ENCODE measurements around the gene ENOX2.
"Not testable (repeated sequence)": the region's sequence is repeated elsewhere in the genome, so short reads cannot be mapped to it uniquely, and the experiment has no call there.

The ENOX2 gene

GRCh38 chrX:130754353-130754752 lies 148.7 kb downstream of the ENOX2 start:
- DNase-seq (ENCODE audit: low read depth), result no peak

- no peak for DNase-seq (ENCODE audit: low read depth)
Observed at GRCh38 chrX:130746709-130747342, 156.2 kb downstream of the ENOX2 start.

DNA sequence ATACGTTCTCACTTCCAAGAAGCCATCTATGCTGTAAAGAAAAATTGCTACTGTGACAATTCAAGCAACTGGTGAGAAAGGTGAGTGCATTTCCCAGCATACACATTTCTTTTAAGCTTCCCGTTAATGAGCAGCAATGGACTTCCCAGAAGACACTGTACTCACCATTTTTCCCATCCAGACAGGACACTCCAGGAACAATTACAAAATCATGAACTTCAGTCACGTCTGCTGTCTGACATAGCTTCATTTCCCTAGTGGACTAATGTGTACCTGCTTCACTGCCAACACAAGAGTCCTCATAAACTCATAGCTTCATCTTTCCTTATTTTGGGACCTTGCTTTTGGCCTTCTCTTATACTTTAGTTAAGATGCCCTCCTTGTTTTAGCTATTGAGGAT lies 156.9 kb downstream of the ENOX2 start:
- no peak for DNase-seq (ENCODE audit: low read depth)

DNA sequence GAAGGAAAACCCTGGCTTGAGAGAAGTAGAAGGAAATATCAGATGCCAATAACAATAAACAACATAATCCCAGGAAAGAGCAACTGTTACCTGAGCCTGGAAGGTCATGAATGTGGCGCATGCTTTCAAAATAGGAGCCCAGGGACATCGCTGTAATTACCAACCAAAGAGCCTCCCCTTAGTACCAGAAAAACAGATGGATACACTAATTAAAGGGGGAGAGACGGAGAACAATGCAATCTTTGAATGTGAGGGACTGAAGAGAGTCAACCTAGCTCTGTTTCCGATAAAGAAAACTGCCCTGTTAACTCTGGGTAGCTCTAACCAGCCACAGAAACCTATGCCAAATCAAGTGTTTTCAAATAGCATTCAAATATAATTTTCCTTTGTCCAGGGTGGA lies 161.4 kb downstream of the ENOX2 start:
- no peak for DNase-seq (ENCODE audit: low read depth)

DNA sequence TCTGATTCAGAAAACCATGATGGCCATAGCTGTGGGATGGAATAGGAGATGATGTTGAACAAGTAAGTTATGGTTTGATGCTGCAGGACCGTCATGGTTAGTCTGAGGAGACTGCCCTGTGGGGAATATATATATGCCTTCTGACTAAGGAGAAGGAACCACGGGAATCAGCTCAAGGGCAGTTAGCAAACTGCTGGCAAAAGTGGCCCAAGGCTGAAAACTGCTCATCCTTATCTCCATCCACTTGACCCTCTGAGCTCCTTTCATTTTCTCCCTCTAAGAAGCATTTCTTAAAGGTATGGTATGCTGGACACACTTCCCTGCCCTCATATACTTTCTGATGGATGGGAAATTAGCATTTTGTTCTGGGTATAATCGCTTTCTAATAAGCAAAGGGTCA lies 161.9 kb downstream of the ENOX2 start:
- DNase-seq (ENCODE audit: low read depth), result no peak

DNA sequence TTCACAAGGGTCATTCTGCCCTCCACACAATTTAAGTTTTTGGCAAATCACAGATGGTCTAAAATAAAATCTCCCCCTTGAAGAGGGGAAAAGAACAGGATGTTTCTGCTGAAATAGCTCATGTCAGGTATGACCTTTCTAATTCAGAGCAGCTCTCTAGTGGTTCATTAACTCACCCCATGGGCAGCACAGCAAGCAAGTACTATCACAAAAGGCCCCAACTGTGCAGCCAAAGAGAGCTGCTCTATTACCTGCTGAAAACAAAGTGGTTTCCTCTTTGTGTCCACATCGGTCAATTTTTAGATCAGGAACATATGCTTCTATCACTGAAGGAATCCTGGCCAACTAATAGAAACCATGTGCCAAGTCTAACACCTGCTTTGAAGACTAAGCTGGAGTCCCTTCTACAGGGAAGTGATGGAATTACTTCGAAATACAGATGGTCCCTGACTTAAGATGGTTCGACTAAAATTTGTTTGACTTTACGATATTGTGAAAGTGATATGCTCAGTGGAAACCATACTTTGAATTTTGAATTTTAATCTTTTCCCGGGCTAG lies 164.3 kb downstream of the ENOX2 start:
- no peak for DNase-seq (ENCODE audit: low read depth)

- DNase-seq (ENCODE audit: low read depth), result no peak
Observed at GRCh38 chrX:130734713-130735112, 168.3 kb downstream of the ENOX2 start.

GRCh38 chrX:130728208-130728607 lies 174.8 kb downstream of the ENOX2 start:
- DNase-seq (ENCODE audit: low read depth), result no peak

DNA sequence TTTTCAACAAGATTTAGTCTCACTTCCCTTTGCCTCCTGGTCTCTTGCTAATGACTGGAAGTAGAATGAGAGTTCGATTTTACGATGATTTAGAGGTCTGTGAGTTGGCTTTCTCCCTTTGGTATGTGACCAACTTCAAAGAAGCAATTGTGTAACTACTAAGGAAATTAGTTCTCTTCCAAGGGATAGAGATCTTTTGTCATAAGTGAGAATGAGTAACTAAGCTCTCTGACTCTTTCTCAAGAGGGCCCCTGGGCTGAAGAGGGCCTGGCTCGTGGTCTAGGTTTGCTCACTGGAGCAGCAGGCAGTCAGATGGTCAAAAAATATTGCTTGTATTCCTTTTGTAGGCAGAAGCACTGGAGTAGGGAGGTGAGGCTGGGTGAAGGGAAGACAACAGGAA lies 176.3 kb downstream of the ENOX2 start:
- no peak for DNase-seq (ENCODE audit: low read depth)

- DNase-seq (ENCODE audit: low read depth), result no peak
Observed at GRCh38 chrX:130725519-130725918, 177.5 kb downstream of the ENOX2 start.

DNA sequence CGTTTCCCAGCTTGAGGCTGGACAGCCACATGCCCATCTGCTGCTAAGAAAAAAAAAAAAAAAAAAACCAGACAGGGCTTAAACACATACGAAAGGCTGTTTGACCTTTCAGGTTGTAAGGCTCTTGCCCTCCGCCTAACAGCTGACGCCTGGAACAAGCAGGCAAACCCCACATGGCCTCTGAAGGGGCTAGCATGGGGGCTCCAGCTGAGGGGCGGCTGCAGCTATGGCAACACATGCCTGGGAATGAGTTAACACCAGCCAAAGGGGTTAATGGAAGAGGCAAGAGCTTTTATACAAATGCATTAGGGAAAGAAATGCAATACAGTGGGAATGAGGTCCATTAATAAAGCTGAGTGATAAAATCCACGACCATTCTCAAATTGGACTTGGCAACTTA lies 183.6 kb downstream of the ENOX2 start:
- no peak for DNase-seq (ENCODE audit: low read depth)

DNA sequence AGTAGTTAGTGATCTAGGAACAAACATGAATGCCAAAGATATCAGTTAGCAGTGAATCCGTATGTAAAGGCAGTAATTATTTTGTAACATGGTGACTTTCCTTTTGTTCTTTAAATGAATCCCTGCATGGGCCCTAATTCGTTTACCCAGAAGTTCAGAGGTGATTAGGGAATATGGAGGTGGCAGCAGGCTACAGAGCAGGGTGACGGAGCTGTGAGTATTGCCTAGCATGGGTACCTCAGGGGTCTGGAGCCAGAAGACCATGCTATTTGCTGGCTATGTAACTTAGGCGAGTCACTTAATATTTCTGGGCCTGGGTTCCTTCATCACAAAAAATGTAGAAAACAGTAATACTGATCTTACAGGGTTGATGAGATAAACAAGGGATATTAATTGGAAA lies 184.9 kb downstream of the ENOX2 start:
- DNase-seq (ENCODE audit: low read depth), result no peak

- DNase-seq (ENCODE audit: low read depth), result no peak
Observed at GRCh38 chrX:130716781-130717413, 186.1 kb downstream of the ENOX2 start.

GRCh38 chrX:130716346-130716745 lies 186.7 kb downstream of the ENOX2 start:
- DNase-seq (ENCODE audit: low read depth), result no peak

DNA sequence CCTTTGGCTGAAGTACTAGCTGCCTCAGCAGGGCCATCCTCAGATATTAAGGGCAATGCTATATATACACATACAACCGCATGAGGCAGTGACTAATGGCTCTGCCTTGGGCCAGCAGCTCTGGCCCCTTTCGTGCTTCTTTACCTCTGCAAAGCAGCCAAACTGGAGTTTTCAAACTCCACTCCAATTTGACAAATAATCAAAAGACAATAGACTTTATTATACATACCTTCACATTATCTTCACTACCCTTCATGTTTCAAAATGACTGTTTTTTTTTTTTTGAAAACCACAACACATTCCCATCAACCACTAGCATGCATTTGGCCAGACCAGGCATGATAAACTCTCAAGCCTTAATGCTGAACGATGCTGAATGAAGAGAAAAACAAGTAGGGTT lies 187.7 kb downstream of the ENOX2 start:
- no peak for DNase-seq (ENCODE audit: low read depth)

DNA sequence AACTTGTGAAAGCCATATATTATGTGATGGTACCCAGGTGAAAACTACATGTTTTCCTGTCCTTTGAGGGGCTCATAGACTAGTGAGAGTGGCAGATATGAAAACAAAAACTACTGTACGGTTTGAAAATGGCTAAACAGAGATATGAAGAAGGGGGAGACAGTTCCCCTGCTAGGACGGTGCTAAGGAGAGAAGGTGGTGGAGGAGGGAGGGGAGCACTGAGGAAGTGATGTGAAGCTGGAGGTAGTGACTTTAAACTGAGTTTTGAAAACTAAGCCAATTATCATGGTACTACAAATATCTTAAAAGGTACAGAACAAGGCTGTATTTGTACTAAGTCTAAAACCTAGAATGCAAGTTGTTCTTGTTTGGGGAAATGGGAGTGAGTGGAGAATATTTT lies 188.3 kb downstream of the ENOX2 start:
- DNase-seq (ENCODE audit: low read depth), result no peak

DNA sequence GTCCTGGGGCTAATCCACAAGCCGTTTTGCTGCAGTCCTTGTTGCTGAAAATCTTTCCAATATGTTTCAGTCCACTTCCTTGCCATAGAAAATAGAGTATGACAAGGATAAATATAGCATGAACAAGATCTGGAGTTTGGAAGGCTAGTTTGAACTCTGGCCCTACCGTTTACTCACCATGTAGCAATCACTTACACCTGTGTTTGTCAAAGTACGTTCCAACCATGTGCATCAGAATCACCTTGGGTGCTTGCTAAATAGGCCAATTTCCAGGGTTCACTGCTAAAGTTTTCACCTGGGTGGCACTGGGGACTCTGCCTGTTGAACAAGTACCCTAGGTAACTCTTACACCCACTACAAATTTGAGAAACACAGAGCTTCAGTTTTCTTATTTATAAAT lies 188.9 kb downstream of the ENOX2 start:
- no peak for DNase-seq (ENCODE audit: low read depth)

- not testable (repeated sequence) for DNase-seq (ENCODE audit: low read depth)
Observed at GRCh38 chrX:130709178-130709577, 193.8 kb downstream of the ENOX2 start.

DNA sequence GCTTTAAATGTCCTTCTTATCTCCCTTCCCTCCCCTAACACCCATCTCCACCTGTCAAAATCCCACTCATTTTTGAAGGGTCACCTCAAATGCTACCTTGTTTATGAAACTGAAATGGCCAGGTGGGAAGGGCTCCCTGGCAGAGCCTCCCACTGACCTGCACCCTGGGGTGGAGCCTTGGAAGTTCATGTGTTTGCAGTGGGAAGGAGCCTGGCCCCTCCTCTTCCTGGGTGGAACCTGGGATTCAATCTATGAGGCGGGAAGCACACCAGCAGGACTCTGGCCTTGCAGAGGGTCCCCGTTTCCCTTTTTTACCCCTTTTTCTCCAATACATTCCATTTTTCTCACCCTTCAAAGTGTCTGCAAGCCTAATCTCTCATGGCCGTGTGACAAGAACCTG lies 197.4 kb downstream of the ENOX2 start:
- no peak for DNase-seq (ENCODE audit: low read depth)

DNA sequence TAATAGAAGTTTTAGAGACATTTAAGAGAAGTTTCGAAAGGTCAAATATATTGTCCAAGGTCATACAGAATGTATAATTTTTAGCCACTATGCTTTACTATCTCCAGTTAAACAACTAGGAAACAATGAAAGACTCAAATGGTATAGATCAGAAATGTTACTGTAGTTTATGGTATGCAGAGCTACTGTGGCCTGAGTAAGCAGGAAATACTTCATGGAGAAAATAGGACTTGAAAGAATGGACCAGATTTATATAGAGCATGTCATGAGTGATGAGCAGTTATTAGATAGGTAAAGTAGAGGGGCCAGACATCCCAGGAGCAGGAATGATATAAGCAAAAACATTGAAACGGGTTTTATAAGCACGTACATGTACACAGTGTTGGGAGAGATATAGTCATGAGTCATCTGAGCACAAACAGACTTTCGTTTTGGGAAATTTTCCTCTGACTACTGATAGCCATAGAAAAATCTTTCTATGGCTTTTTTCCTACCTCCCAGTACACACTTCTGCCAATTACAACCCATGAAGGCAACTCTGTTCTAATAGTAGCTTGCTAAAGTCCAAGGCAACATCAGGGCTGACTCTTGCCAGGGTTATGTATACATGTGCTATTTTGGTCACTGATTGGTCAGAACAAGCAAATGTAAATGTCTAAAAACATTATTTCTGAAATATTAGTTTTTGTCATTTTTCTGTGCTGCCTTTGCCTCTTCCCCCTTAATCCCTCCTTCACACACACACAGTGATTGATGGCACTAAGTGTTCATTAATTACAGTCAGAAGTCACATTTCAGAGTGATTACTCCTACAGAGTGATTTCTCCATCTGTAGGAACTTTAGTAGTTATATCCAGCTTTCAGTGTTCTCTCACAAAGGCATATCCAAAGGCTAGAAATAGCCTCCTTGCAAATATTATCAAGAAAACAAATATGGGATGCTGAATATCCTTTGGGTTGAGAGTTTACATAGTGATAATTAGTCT lies 198.7 kb downstream of the ENOX2 start:
- no peak for DNase-seq (ENCODE audit: low read depth)

GRCh38 chrX:130702867-130703707 lies 199.9 kb downstream of the ENOX2 start:
- DNase-seq (ENCODE audit: low read depth), result no peak

DNA sequence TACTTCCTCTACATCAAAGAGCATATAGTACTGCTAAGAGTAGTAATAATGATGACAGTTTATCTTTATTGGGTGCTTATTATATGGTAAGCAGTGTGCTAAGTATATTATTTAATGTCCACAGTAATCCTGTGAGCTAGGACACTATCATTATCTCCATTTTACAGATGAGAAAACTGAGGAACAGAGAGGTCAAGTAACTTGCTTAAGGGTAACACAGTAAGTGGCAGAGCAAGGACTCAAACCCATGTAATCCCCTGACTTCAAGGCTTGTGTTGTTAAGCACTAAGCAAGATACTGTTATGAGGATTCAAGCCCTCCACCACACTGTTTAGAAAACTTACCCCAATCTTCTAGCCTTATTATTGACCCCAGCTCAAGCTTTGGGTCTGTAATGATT lies 202.4 kb downstream of the ENOX2 start:
- no peak for DNase-seq (ENCODE audit: low read depth)
